Measurements from ENCODE around the gene RAB20.

DNA sequence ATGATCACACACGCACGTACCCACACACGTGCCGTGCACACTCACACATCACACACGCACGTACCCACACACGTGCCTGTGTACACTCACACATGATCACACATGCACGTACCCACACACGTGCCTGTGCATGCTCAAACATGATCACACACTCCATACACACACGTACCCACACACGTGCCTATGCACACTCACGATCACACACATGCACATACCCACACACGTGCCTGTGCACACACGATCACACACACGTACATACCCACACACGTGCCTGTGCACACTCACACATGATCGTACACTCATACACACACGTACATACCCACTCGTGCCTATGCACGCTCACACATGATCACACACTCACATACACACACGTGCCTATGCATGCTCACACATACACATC, 86.8 kb downstream of the RAB20 start:
- TF ChIP-seq, protein P1, sequence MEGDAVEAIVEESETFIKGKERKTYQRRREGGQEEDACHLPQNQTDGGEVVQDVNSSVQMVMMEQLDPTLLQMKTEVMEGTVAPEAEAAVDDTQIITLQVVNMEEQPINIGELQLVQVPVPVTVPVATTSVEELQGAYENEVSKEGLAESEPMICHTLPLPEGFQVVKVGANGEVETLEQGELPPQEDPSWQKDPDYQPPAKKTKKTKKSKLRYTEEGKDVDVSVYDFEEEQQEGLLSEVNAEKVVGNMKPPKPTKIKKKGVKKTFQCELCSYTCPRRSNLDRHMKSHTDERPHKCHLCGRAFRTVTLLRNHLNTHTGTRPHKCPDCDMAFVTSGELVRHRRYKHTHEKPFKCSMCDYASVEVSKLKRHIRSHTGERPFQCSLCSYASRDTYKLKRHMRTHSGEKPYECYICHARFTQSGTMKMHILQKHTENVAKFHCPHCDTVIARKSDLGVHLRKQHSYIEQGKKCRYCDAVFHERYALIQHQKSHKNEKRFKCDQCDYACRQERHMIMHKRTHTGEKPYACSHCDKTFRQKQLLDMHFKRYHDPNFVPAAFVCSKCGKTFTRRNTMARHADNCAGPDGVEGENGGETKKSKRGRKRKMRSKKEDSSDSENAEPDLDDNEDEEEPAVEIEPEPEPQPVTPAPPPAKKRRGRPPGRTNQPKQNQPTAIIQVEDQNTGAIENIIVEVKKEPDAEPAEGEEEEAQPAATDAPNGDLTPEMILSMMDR (IDR thresholded peaks at IDR 0.05; ENCODE audit: poor library complexity, severe bottlenecking): no peak
- TF ChIP-seq, protein P2, sequence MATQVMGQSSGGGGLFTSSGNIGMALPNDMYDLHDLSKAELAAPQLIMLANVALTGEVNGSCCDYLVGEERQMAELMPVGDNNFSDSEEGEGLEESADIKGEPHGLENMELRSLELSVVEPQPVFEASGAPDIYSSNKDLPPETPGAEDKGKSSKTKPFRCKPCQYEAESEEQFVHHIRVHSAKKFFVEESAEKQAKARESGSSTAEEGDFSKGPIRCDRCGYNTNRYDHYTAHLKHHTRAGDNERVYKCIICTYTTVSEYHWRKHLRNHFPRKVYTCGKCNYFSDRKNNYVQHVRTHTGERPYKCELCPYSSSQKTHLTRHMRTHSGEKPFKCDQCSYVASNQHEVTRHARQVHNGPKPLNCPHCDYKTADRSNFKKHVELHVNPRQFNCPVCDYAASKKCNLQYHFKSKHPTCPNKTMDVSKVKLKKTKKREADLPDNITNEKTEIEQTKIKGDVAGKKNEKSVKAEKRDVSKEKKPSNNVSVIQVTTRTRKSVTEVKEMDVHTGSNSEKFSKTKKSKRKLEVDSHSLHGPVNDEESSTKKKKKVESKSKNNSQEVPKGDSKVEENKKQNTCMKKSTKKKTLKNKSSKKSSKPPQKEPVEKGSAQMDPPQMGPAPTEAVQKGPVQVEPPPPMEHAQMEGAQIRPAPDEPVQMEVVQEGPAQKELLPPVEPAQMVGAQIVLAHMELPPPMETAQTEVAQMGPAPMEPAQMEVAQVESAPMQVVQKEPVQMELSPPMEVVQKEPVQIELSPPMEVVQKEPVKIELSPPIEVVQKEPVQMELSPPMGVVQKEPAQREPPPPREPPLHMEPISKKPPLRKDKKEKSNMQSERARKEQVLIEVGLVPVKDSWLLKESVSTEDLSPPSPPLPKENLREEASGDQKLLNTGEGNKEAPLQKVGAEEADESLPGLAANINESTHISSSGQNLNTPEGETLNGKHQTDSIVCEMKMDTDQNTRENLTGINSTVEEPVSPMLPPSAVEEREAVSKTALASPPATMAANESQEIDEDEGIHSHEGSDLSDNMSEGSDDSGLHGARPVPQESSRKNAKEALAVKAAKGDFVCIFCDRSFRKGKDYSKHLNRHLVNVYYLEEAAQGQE (IDR thresholded peaks at IDR 0.05; ENCODE audit: borderline replicate concordance): no peak
- no peak for TF ChIP-seq TAF1 (IDR thresholded peaks at IDR 0.05; ENCODE audit: low read depth)
- no peak for TF ChIP-seq RAD21 (conservative IDR thresholded peaks at IDR 0.05)
- no peak for TF ChIP-seq POLR2AphosphoS5 (IDR thresholded peaks at IDR 0.05)
- TF ChIP-seq EZH2 (IDR thresholded peaks at IDR 0.05; ENCODE audit: borderline replicate concordance, insufficient read depth, low read length, poor library complexity, severe bottlenecking): no peak
